Hepatocyte (in vitro differentiated cells): Measurements from ENCODE around the gene AIMP2.

Experiments used
- EZH2phosphoT487 ChIP-seq: fragments of 200-600 bp; sonication (generic); IDR thresholded peaks from one replicate; pipeline ENCODE4 v1.6.1; 2018; ENCODE audit warnings: antibody characterized with exemption, mild to moderate bottlenecking, low read depth, moderate library complexity; ENCODE audit not compliant: unreplicated experiment, severe bottlenecking
- TF ChIP-seq, protein P1 (sequence below): fragments of 200-600 bp; sonication (generic); IDR thresholded peaks from 2 replicates; pipeline ENCODE4 v1.5.1; 2016; ENCODE audit warnings: antibody characterized with exemption, mild to moderate bottlenecking; ENCODE audit not compliant: poor library complexity

DNA sequence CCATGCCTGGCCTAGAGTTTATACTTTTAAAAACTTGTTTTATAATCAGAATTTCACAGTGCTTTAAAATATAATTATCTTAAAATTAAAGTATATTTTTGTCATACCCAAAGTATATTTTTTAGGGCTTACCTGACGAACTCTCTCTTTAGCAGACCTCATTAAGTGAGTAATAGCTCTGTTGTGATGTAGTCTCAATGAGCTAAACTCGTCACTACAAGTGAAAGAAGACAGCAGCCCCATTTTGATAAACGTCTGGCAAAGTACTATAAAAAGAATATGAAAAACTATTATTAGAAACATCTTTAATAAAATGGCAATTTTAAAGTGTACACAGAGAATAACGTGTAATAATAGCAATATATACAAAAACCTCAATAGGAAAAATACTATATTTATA is 40.7 kb downstream of the AIMP2 start:
- TF ChIP-seq, protein P1, sequence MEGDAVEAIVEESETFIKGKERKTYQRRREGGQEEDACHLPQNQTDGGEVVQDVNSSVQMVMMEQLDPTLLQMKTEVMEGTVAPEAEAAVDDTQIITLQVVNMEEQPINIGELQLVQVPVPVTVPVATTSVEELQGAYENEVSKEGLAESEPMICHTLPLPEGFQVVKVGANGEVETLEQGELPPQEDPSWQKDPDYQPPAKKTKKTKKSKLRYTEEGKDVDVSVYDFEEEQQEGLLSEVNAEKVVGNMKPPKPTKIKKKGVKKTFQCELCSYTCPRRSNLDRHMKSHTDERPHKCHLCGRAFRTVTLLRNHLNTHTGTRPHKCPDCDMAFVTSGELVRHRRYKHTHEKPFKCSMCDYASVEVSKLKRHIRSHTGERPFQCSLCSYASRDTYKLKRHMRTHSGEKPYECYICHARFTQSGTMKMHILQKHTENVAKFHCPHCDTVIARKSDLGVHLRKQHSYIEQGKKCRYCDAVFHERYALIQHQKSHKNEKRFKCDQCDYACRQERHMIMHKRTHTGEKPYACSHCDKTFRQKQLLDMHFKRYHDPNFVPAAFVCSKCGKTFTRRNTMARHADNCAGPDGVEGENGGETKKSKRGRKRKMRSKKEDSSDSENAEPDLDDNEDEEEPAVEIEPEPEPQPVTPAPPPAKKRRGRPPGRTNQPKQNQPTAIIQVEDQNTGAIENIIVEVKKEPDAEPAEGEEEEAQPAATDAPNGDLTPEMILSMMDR = no peak
- TF ChIP-seq EZH2phosphoT487 = no peak
